GM12891 (cell line): ENCODE data around the gene CSPG4.

Source experiments
- PAX5 ChIP-seq: IDR thresholded peaks from 2 replicates; pipeline ENCODE4 v1.6.1; 2011; ENCODE audit warnings: low read length, moderate library complexity, mild to moderate bottlenecking; ENCODE audit not compliant: insufficient read depth, severe bottlenecking
- POLR2A ChIP-seq: IDR thresholded peaks from 2 replicates; pipeline ENCODE4 v1.6.1; 2011; ENCODE audit warnings: low read depth, low read length, control low read depth
- POLR2AphosphoS5 ChIP-seq: IDR thresholded peaks from 2 replicates; pipeline ENCODE4 v1.6.1; 2011; ENCODE audit warnings: low read depth, low read length, control low read depth
- SPI1 ChIP-seq: IDR thresholded peaks from 2 replicates; pipeline ENCODE4 v1.6.1; 2011; ENCODE audit warnings: low read depth, low read length, control low read depth
- TAF1 ChIP-seq: IDR thresholded peaks from 2 replicates; pipeline ENCODE4 v1.6.1; 2011; ENCODE audit warnings: low read depth, low read length, control low read depth

GRCh38 chr15:75751116-75751875 lies 38.6 kb upstream of the CSPG4 start:
- no peak for TF ChIP-seq POLR2AphosphoS5
- TF ChIP-seq PAX5: no peak
- TF ChIP-seq POLR2A: no peak
- no peak for TF ChIP-seq TAF1
- no peak for TF ChIP-seq SPI1
